OCI-LY1 (cell line): ENCODE data around the gene PDAP1.

Source experiments
- H2AFZ ChIP-seq: fragments of 200-600 bp; sonication (generic), shearing (Covaris generic); 2 replicates; pipeline ENCODE4 v1.6.0; 2014; ENCODE audit warnings: antibody characterized with exemption, mild to moderate bottlenecking, low read length
- H3F3A ChIP-seq: fragments of 200-600 bp; sonication (generic), shearing (Covaris generic); 2 replicates; pipeline ENCODE4 v1.6.0; 2014; ENCODE audit warnings: mild to moderate bottlenecking, antibody characterized with exemption, low read length, moderate library complexity; ENCODE audit not compliant: insufficient read depth
- H3K27ac ChIP-seq: fragments of 200-600 bp; sonication (generic); 2 replicates; pipeline ENCODE4 v1.5.1; 2014; ENCODE audit warnings: low read length, mixed run types, mild to moderate bottlenecking, low read depth; ENCODE audit not compliant: poor library complexity, severe bottlenecking
- H3K27me3 ChIP-seq: fragments of 200-600 bp; sonication (generic); 2 replicates; pipeline ENCODE4 v1.6.0; 2014; ENCODE audit warnings: antibody characterized with exemption, mild to moderate bottlenecking, low read length, moderate library complexity; ENCODE audit not compliant: insufficient read depth
- H3K36me3 ChIP-seq: fragments of 200-600 bp; sonication (generic); 2 replicates; pipeline ENCODE4 v1.6.1; 2014; ENCODE audit warnings: mild to moderate bottlenecking, antibody characterized with exemption, low read length, moderate library complexity, mixed read lengths; ENCODE audit not compliant: insufficient read depth
- H3K4me1 ChIP-seq: fragments of 200-600 bp; sonication (generic); 2 replicates; pipeline ENCODE4 v1.5.1; 2014; ENCODE audit warnings: mild to moderate bottlenecking, low read length, moderate library complexity; ENCODE audit not compliant: insufficient read depth, severe bottlenecking
- H3K4me2 ChIP-seq: fragments of 200-600 bp; sonication (generic), shearing (Covaris generic); 2 replicates; pipeline ENCODE4 v1.6.1; 2014; ENCODE audit warnings: low read length
- H3K4me3 ChIP-seq: fragments of 200-600 bp; sonication (generic); 2 replicates; pipeline ENCODE4 v1.5.1; 2014; ENCODE audit warnings: low read length, low read depth, mild to moderate bottlenecking, mixed read lengths; ENCODE audit not compliant: poor library complexity, severe bottlenecking
- H3K79me2 ChIP-seq: fragments of 200-600 bp; shearing (Covaris generic); 2 replicates; pipeline ENCODE4 v1.6.1; 2016; ENCODE audit warnings: mixed run types, low read length, mixed read lengths; ENCODE audit not compliant: insufficient read depth
- H3K9ac ChIP-seq: fragments of 200-600 bp; sonication (generic), shearing (Covaris generic); 2 replicates; pipeline ENCODE4 v1.6.1; 2014; ENCODE audit warnings: mild to moderate bottlenecking, low read length, mixed read lengths
- H3K9me2 ChIP-seq: fragments of 200-600 bp; sonication (generic), shearing (Covaris generic); 2 replicates; pipeline ENCODE4 v1.6.1; 2014; ENCODE audit warnings: low read depth, mild to moderate bottlenecking, low read length, mixed read lengths
- H3K9me3 ChIP-seq: fragments of 200-600 bp; shearing (Covaris generic); 2 replicates; pipeline ENCODE4 v1.6.1; 2014; ENCODE audit warnings: low read length, mixed read lengths
- H4K20me1 ChIP-seq: fragments of 200-600 bp; sonication (generic), shearing (Covaris generic); 2 replicates; pipeline ENCODE4 v1.6.0; 2016; ENCODE audit warnings: mild to moderate bottlenecking, low read length; ENCODE audit not compliant: insufficient read depth
- EZH2 ChIP-seq: fragments of 200-600 bp; sonication (generic), shearing (Covaris generic); IDR thresholded peaks from 2 replicates; pipeline ENCODE4 v1.8.0; 2017; ENCODE audit warnings: borderline replicate concordance, mixed run types, mild to moderate bottlenecking, antibody characterized with exemption, low read length, moderate library complexity, mixed read lengths
- TF ChIP-seq, protein P1 (sequence below): fragments of 200-600 bp; sonication (generic), shearing (Covaris generic); IDR thresholded peaks from 2 replicates; pipeline ENCODE4 v1.5.1; 2017; ENCODE audit warnings: mild to moderate bottlenecking, antibody characterized with exemption, low read length, moderate library complexity, mixed read lengths

Gene PDAP1

GRCh38 chr7:99410635-99411034 lies 2.2 kb upstream of the PDAP1 start:
- peaks cover 32% of the 10 kb centered on the region for H3K4me1 ChIP-seq
- no peak overlapping the region for H2AFZ ChIP-seq
- no peaks in the 10 kb centered on the region for H3K27me3 ChIP-seq
- H4K20me1 ChIP-seq = no peaks in the 10 kb centered on the region
- no peak overlapping the region for H3K9ac ChIP-seq
- H3K9me2 ChIP-seq = no peaks in the 10 kb centered on the region
- H3K4me2 ChIP-seq = peak overlapping the region; percentile 6; the same call in 1 of the 2 replicates
- no peak overlapping the region for H3K27ac ChIP-seq
- peaks cover 49% of the 10 kb centered on the region for H3K36me3 ChIP-seq
- TF ChIP-seq EZH2 = no peak
- TF ChIP-seq, protein P1, sequence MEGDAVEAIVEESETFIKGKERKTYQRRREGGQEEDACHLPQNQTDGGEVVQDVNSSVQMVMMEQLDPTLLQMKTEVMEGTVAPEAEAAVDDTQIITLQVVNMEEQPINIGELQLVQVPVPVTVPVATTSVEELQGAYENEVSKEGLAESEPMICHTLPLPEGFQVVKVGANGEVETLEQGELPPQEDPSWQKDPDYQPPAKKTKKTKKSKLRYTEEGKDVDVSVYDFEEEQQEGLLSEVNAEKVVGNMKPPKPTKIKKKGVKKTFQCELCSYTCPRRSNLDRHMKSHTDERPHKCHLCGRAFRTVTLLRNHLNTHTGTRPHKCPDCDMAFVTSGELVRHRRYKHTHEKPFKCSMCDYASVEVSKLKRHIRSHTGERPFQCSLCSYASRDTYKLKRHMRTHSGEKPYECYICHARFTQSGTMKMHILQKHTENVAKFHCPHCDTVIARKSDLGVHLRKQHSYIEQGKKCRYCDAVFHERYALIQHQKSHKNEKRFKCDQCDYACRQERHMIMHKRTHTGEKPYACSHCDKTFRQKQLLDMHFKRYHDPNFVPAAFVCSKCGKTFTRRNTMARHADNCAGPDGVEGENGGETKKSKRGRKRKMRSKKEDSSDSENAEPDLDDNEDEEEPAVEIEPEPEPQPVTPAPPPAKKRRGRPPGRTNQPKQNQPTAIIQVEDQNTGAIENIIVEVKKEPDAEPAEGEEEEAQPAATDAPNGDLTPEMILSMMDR = no peak
- peaks cover 50% of the 10 kb centered on the region for H3K79me2 ChIP-seq
- H3K4me3 ChIP-seq = no peak overlapping the region
- H3K9me3 ChIP-seq = no peaks in the 10 kb centered on the region
- H3F3A ChIP-seq = no peaks in the 10 kb centered on the region

DNA sequence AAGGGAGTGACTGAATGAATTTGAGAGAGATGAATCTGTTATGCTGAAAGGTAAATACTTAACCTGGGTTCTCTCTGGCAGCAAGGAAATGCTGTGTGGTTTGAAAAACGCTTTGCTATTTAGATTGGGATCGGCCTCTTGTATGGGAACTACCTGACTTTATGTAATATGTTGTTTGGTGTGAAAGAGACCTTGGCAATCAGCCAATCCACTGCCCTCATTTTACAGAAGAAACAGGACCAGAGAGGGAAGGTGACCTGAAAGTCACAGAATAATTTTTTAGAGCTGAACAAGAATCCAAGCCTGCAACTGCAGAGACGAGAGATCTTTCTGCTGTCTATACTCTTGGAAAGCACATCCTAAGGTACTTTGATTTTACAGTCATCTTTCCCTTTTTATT lies 1.4 kb upstream of the PDAP1 start:
- no peaks in the 10 kb centered on the region for H4K20me1 ChIP-seq
- peak overlapping the region; percentile 86 for H3K9ac ChIP-seq
- no peaks in the 10 kb centered on the region for H3K27me3 ChIP-seq
- no peak overlapping the region for H2AFZ ChIP-seq
- peaks cover 32% of the 10 kb centered on the region for H3K4me1 ChIP-seq
- H3K9me2 ChIP-seq = no peaks in the 10 kb centered on the region
- no peaks in the 10 kb centered on the region for H3F3A ChIP-seq
- H3K79me2 ChIP-seq = peaks cover 52% of the 10 kb centered on the region
- no peak overlapping the region for H3K27ac ChIP-seq
- H3K4me3 ChIP-seq = peak overlapping the region; percentile 79
- peaks cover 46% of the 10 kb centered on the region for H3K36me3 ChIP-seq
- no peaks in the 10 kb centered on the region for H3K9me3 ChIP-seq
- no peak for TF ChIP-seq EZH2
- TF ChIP-seq, protein P1 = no peak
- H3K4me2 ChIP-seq = peak overlapping the region; percentile 79

DNA sequence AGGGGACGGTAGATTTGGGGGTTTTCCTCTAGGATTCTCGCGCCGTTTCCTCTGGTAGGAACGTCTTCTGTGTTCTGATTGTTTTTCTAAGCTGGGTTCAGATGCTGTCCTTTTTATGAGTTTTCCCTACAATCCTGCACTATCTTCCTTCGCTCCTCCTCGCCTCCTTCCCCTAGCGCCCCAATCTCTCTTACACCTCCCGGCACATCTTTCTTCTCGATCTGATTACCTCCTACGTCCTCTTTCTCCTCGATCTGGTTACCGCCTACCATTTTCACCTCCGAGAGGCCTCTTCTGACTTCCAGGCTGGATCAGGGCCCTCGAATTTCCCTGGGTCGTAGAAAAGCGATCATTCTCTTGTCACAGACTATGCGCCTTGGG lies 785 bp upstream of the PDAP1 start:
- no peak for TF ChIP-seq EZH2
- TF ChIP-seq, protein P1 = no peak
- Histone ChIP-seq H3K79me2 (peaks cover 52% of the 10 kb centered on the region), H3K27ac (peak overlapping the region; percentile 71), H3K36me3 (peaks cover 46% of the 10 kb centered on the region), H3K27me3 (no peaks in the 10 kb centered on the region), H3F3A (no peaks in the 10 kb centered on the region), H4K20me1 (no peaks in the 10 kb centered on the region), H3K9ac (peak overlapping the region; percentile 86), H2AFZ (no peak overlapping the region), H3K9me2 (no peaks in the 10 kb centered on the region), H3K4me2 (peak overlapping the region; percentile 79), H3K9me3 (no peaks in the 10 kb centered on the region), H3K4me3 (peak overlapping the region; percentile 79), H3K4me1 (peaks cover 32% of the 10 kb centered on the region)
